Endothelial cell (in vitro differentiated cells): ENCODE measurements around the gene PFAS. TPM values are rescaled to one million over a fixed set of nuclear protein-coding genes. Genes with fewer than 3 reads are reported as not detected.
"Not testable (repeated sequence)": the region's sequence is repeated elsewhere in the genome, so short reads cannot be mapped to it uniquely, and the experiment has no call there.

Experiments
- DNase-seq: peaks from one replicate; pipeline ENCODE4 v3.0.0; 2021; ENCODE audit warnings: low spot score
- H3K27ac Mint-ChIP-seq: one replicate; pipeline ENCODE4 v1.8.0; 2021; ENCODE audit warnings: mixed read lengths, inconsistent platforms; ENCODE audit not compliant: unreplicated experiment
- H3K27me3 Mint-ChIP-seq: one replicate; pipeline ENCODE4 v1.8.0; 2021; ENCODE audit warnings: mild to moderate bottlenecking, moderate library complexity, mixed read lengths, inconsistent platforms; ENCODE audit not compliant: unreplicated experiment
- H3K36me3 Mint-ChIP-seq: one replicate; pipeline ENCODE4 v1.8.0; 2021; ENCODE audit warnings: mild to moderate bottlenecking, low read depth, mixed read lengths, inconsistent platforms; ENCODE audit not compliant: unreplicated experiment
- H3K4me1 Mint-ChIP-seq: one replicate; pipeline ENCODE4 v1.8.0; 2021; ENCODE audit warnings: mild to moderate bottlenecking, mixed read lengths, inconsistent platforms; ENCODE audit not compliant: unreplicated experiment
- H3K4me3 Mint-ChIP-seq: one replicate; pipeline ENCODE4 v1.8.0; 2021; ENCODE audit warnings: mild to moderate bottlenecking, mixed read lengths, inconsistent platforms; ENCODE audit not compliant: unreplicated experiment
- H3K9me3 Mint-ChIP-seq: one replicate; pipeline ENCODE4 v1.8.0; 2021; ENCODE audit warnings: mixed read lengths, inconsistent platforms; ENCODE audit not compliant: unreplicated experiment
- total RNA-seq: library from RNA; stranded (reverse); fragmentation: NEBNext Ultra II Directional; extraction: Animal tissue kit (Norgen Biotek cat#: 25700); gene quantifications from one replicate; pipeline ENCODE4 v1.2.1, GENCODE V29; 2021; ENCODE audit not compliant: unreplicated experiment
- TF ChIP-seq, protein P1 (sequence below): fragments of 200-600 bp; sonication (generic); IDR thresholded peaks from one replicate; pipeline ENCODE4 v1.5.0; 2021; ENCODE audit warnings: antibody characterized with exemption; ENCODE audit not compliant: unreplicated experiment

PFAS gene
- total RNA-seq, 1 donor from 2014 or later, result 67.0 TPM

DNA sequence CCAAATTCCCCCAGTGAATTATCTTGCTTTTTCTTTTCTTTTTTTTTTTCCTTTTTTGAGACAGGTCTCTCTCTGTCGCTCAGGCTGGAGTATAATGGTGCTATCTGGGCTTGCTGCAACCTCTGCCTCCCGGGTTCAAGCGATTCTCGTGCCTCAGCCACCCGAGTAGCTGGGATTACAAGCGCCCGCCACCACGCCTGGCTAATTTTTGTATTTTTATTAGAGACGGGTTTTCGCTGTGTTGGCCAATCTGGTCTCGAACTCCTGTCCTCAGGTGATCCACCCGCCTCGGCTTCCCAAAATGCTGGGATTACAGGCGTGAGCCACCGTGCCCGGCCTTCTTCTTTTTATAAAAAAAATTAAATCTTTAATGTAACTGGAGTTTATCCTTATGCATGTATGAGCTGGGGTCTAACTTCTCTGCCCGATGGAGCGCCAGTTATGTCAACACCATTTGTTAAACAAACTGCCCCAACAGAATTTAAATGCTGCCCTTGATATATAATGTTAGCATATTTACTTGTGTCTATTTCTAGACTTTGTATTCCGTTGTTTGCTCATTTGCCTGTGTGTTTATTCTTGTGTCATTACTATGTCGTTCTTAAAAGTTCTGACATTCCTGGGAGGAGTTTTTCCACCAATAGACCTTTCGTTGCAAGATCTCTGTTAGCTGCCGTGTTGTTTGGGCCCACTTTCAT lies 38.2 kb upstream of the PFAS start:
- H3K27me3 Mint-ChIP-seq, result peaks cover 2% of the 10 kb centered on the region
- peaks cover 7% of the 10 kb centered on the region for H3K36me3 Mint-ChIP-seq
- no peaks in the 10 kb centered on the region for H3K9me3 Mint-ChIP-seq
- DNase-seq, result no peak
- peak overlapping the region; percentile 68 for H3K27ac Mint-ChIP-seq
- TF ChIP-seq, protein P1, sequence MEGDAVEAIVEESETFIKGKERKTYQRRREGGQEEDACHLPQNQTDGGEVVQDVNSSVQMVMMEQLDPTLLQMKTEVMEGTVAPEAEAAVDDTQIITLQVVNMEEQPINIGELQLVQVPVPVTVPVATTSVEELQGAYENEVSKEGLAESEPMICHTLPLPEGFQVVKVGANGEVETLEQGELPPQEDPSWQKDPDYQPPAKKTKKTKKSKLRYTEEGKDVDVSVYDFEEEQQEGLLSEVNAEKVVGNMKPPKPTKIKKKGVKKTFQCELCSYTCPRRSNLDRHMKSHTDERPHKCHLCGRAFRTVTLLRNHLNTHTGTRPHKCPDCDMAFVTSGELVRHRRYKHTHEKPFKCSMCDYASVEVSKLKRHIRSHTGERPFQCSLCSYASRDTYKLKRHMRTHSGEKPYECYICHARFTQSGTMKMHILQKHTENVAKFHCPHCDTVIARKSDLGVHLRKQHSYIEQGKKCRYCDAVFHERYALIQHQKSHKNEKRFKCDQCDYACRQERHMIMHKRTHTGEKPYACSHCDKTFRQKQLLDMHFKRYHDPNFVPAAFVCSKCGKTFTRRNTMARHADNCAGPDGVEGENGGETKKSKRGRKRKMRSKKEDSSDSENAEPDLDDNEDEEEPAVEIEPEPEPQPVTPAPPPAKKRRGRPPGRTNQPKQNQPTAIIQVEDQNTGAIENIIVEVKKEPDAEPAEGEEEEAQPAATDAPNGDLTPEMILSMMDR, result no peak
- H3K4me3 Mint-ChIP-seq, result peak overlapping the region; percentile 93
- H3K4me1 Mint-ChIP-seq, result peaks cover 26% of the 10 kb centered on the region

DNA sequence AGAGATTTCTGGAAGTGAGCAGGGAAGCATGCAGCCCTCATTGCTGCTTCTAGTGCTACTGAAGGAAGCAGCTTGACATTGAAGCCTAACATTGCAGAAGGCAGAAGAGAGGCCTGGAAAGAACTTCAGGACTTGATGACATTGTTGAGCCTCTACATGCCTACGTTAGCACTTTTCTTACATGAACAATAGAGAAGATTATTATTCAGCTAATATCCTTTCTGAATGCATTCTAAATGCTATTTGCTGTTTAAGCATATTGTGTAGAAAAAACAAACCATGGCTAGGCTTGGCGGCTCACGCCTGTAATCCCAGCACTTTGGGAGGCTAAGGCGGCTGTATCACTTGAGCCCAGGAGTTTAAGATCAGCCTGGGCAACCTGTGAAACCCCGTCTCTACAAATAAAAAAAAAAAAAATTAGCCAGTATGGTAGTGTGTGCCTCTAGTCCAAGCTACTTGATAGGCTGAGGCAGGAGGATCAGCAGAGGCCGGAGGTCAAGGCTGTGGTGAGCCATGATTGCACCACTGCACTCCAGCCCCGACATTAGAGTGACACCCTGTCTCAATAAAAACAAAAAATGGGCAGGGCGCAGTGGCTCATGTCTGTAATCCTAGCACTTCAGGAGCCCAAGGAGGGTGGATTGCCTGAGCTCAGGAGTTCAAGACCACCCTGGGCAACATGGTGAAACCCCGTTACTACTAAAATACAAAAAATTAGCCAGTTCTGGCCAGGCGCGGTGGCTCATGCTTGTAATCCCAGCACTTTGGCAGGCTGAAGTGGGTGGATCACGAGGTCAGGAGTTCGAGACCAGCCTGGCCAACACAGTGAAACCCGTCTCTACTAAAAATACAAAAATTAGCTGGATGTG lies 36.5 kb upstream of the PFAS start:
- DNase-seq, result no peak
- TF ChIP-seq, protein P1, result no peak
- no peaks in the 10 kb centered on the region for H3K9me3 Mint-ChIP-seq
- H3K4me1 Mint-ChIP-seq, result peaks cover 19% of the 10 kb centered on the region
- peaks cover 2% of the 10 kb centered on the region for H3K27me3 Mint-ChIP-seq
- H3K36me3 Mint-ChIP-seq, result no peaks in the 10 kb centered on the region
- no peak overlapping the region for H3K4me3 Mint-ChIP-seq
- no peak overlapping the region for H3K27ac Mint-ChIP-seq

DNA sequence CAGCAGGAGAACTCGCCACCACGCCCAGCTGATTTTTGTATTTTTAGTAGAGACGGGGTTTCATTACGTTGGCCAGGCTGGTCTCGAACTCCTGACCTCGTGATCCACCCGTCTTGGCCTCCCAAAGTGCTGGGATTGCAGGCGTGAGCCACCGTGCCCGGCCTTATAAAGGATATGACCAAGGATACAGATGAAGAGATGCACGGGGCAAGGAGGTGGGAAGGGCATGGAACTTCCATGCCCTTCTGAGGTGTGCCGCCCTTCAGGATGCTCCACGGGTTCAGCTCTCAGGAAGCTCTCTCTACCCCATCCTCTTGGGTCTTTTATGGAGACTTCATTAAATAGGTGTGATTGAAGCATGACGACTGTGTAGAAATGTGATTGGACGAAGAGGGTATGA lies 35.1 kb upstream of the PFAS start:
- DNase-seq, H3K27me3 Mint-ChIP-seq, H3K27ac Mint-ChIP-seq, H3K4me3 Mint-ChIP-seq, H3K36me3 Mint-ChIP-seq, H3K9me3 Mint-ChIP-seq: not testable (repeated sequence)
- peaks cover 16% of the 10 kb centered on the region for H3K4me1 Mint-ChIP-seq

DNA sequence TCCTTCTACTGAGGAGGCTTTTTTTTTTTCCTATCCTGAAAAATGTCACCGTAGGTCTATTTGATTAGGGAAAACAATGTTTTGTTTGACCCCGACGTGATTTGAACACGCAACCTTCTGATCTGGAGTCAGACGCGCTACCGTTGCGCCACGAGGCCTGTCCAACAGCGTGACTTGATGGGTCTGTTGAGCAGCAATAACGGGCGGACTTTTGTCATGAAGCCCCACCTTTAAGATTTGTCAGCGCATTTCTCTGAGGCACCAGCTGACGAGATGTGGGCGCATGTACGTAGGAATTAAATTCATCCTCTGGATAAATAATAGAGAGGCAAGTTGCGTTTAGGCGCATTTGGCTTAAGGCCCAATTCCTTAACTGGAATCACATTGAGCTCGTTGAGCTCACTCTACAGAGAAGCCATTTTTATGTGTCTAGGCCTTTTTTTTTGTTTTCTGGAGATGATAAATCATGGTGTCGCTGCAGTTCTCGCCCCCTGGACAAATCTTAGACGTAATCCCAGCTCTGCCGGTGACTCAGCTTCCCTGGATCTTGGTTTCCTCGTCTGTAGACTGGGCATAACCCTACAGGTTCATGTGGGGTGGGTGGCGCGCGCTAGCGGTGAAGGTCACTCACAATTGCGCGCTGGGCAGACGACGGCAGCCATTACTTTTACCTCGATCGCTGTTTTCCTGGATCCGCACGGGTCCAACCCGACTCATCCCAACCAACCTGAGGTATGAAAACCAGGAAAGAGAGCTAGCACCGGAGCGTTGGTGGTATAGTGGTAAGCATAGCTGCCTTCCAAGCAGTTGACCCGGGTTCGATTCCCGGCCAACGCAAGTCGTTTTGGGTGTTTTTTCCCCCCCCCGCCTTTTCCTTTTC lies 28.1 kb upstream of the PFAS start:
- peak; percentile 92 for DNase-seq
- peaks cover 5% of the 10 kb centered on the region for H3K9me3 Mint-ChIP-seq
- TF ChIP-seq, protein P1, result no peak

More for the DNA sequence above, 28.1 kb upstream of the PFAS start:
- H3K36me3 Mint-ChIP-seq, result peaks cover 15% of the 10 kb centered on the region
- H3K27ac Mint-ChIP-seq, result peak overlapping the region; percentile 97
- peaks cover 40% of the 10 kb centered on the region for H3K27me3 Mint-ChIP-seq
- peaks cover 22% of the 10 kb centered on the region for H3K4me1 Mint-ChIP-seq
- peak overlapping the region; percentile 97 for H3K4me3 Mint-ChIP-seq
